Neuron (in vitro differentiated cells): Measurements from ENCODE around the gene KRT27.

Experiments used
- H2AFZ ChIP-seq: one replicate; pipeline ENCODE4 v1.6.1; 2013; ENCODE audit warnings: low read depth, mild to moderate bottlenecking, inconsistent platforms, low read length, moderate library complexity
- H3K27me3 ChIP-seq: one replicate; pipeline ENCODE4 v1.6.1; 2013; ENCODE audit warnings: low read length; ENCODE audit not compliant: insufficient read depth
- H3K36me3 ChIP-seq: one replicate; pipeline ENCODE4 v1.6.1; 2013; ENCODE audit warnings: low read length; ENCODE audit not compliant: insufficient read depth
- H3K4me1 ChIP-seq: one replicate; pipeline ENCODE4 v1.6.1; 2013; ENCODE audit warnings: low read length; ENCODE audit not compliant: insufficient read depth
- H3K4me3 ChIP-seq: 2 replicates; pipeline ENCODE4 v1.5.1; 2013; ENCODE audit warnings: mild to moderate bottlenecking, low read length, moderate library complexity
- H3K9me3 ChIP-seq: one replicate; pipeline ENCODE4 v1.6.1; 2013; ENCODE audit warnings: low read length

The KRT27 gene

GRCh38 chr17:40782450-40782849 is at the start of gene KRT27:
KRT27 (minus strand) TSS chr17:40782550; CDS start chr17:40782493, 57 bp downstream.
- Histone ChIP-seq H2AFZ (no peak within 1 kb of the TSS), H3K4me1 (no peaks in the 10 kb centered on the region), H3K36me3 (no peaks in the 10 kb centered on the region), H3K9me3 (no peaks in the 10 kb centered on the region), H3K27me3 (peaks cover 9% of the 10 kb centered on the region), H3K4me3 (no peak within 1 kb of the TSS)

- Histone ChIP-seq H3K4me1 (no peaks in the 10 kb centered on the region), H3K27me3 (no peaks in the 10 kb centered on the region), H2AFZ (no peak overlapping the region), H3K9me3 (peaks cover 2% of the 10 kb centered on the region), H3K4me3 (no peak overlapping the region), H3K36me3 (peaks cover 6% of the 10 kb centered on the region)
These were observed 47.9 kb upstream of the KRT27 start for GRCh38 chr17:40830085-40830776.

- Histone ChIP-seq H3K4me3 (no peak overlapping the region), H3K27me3 (no peaks in the 10 kb centered on the region), H3K9me3 (peaks cover 2% of the 10 kb centered on the region), H3K36me3 (no peaks in the 10 kb centered on the region), H2AFZ (no peak overlapping the region), H3K4me1 (no peaks in the 10 kb centered on the region)
These were observed 46.2 kb upstream of the KRT27 start for GRCh38 chr17:40828454-40829044.

- H3K27me3 ChIP-seq = no peaks in the 10 kb centered on the region
- peaks cover 2% of the 10 kb centered on the region for H3K9me3 ChIP-seq
- no peak overlapping the region for H3K4me3 ChIP-seq
- H3K36me3 ChIP-seq = no peaks in the 10 kb centered on the region
- H3K4me1 ChIP-seq = no peaks in the 10 kb centered on the region
- no peak overlapping the region for H2AFZ ChIP-seq
These were observed 45.5 kb upstream of the KRT27 start for GRCh38 chr17:40827746-40828453.

GRCh38 chr17:40825599-40825998 is 43.2 kb upstream of the KRT27 start:
- H3K36me3 ChIP-seq = peaks cover 3% of the 10 kb centered on the region
- H3K27me3 ChIP-seq = no peaks in the 10 kb centered on the region
- no peaks in the 10 kb centered on the region for H3K4me1 ChIP-seq
- H3K4me3 ChIP-seq = no peak overlapping the region
- H2AFZ ChIP-seq = no peak overlapping the region
- H3K9me3 ChIP-seq = peaks cover 2% of the 10 kb centered on the region

GRCh38 chr17:40824015-40824832 is 41.9 kb upstream of the KRT27 start:
- H2AFZ ChIP-seq = no peak overlapping the region
- H3K36me3 ChIP-seq = peaks cover 3% of the 10 kb centered on the region
- peaks cover 4% of the 10 kb centered on the region for H3K4me1 ChIP-seq
- H3K27me3 ChIP-seq = no peaks in the 10 kb centered on the region
- no peaks in the 10 kb centered on the region for H3K9me3 ChIP-seq
- H3K4me3 ChIP-seq = no peak overlapping the region

- no peak within 1 kb of the TSS for H3K4me3 ChIP-seq
- H3K27me3 ChIP-seq = no peaks in the 10 kb centered on the region
- H2AFZ ChIP-seq = no peak within 1 kb of the TSS
- peaks cover 8% of the 10 kb centered on the region for H3K36me3 ChIP-seq
- no peaks in the 10 kb centered on the region for H3K9me3 ChIP-seq
- peaks cover 9% of the 10 kb centered on the region for H3K4me1 ChIP-seq
These were observed 39.9 kb upstream of the KRT27 start, which contains the start of gene KRT10 for GRCh38 chr17:40822132-40822812. KRT10 (minus strand) TSS chr17:40822614; CDS start chr17:40822585, 29 bp downstream.

- no peaks in the 10 kb centered on the region for H3K9me3 ChIP-seq
These were observed 39.2 kb upstream of the KRT27 start for GRCh38 chr17:40821536-40821935.

GRCh38 chr17:40820228-40820838 is 38.0 kb upstream of the KRT27 start:
- Histone ChIP-seq H3K9me3 (no peaks in the 10 kb centered on the region), H2AFZ (no peak overlapping the region), H3K4me1 (peaks cover 9% of the 10 kb centered on the region), H3K36me3 (peaks cover 16% of the 10 kb centered on the region), H3K4me3 (peak overlapping the region; percentile 99), H3K27me3 (no peaks in the 10 kb centered on the region)

More at GRCh38 chr17:40821536-40821935, 39.2 kb upstream of the KRT27 start:
- Histone ChIP-seq H3K4me3 (no peak overlapping the region), H2AFZ (no peak overlapping the region), H3K4me1 (peaks cover 9% of the 10 kb centered on the region), H3K36me3 (peaks cover 15% of the 10 kb centered on the region), H3K27me3 (no peaks in the 10 kb centered on the region)

GRCh38 chr17:40819528-40820125 is 37.3 kb upstream of the KRT27 start:
- H3K9me3 ChIP-seq = no peaks in the 10 kb centered on the region
- H3K4me3 ChIP-seq = peak overlapping the region; percentile 99
- peaks cover 9% of the 10 kb centered on the region for H3K4me1 ChIP-seq
- H3K27me3 ChIP-seq = no peaks in the 10 kb centered on the region
- peaks cover 16% of the 10 kb centered on the region for H3K36me3 ChIP-seq
- H2AFZ ChIP-seq = peak overlapping the region; percentile 98

GRCh38 chr17:40818733-40819527 is 36.6 kb upstream of the KRT27 start:
- Histone ChIP-seq H3K27me3 (no peaks in the 10 kb centered on the region), H3K4me1 (peaks cover 9% of the 10 kb centered on the region), H3K36me3 (peaks cover 16% of the 10 kb centered on the region), H3K4me3 (peak overlapping the region; percentile 99), H3K9me3 (no peaks in the 10 kb centered on the region), H2AFZ (peak overlapping the region; percentile 98)
